SK-N-MC (cell line): ENCODE data around the gene CFAP46.

Source experiments
- DNase-seq: peaks from one replicate; pipeline ENCODE4 v3.0.0-alpha.2; 2011; ENCODE audit warnings: low read depth, low spot score
- H3K27ac ChIP-seq: fragments of 200-600 bp; sonication (generic); 2 replicates; pipeline ENCODE4 v1.5.1; 2016; ENCODE audit warnings: mixed run types
- H3K36me3 ChIP-seq: fragments of 200-600 bp; sonication (generic); 2 replicates; pipeline ENCODE4 v1.6.1; 2017; ENCODE audit warnings: antibody characterized with exemption, low read length, mixed read lengths; ENCODE audit not compliant: insufficient read depth
- H3K4me3 ChIP-seq: fragments of 200-600 bp; sonication (generic); 2 replicates; pipeline ENCODE4 v1.5.1; 2016
- H3K9ac ChIP-seq: fragments of 200-600 bp; sonication (generic); 2 replicates; pipeline ENCODE4 v1.8.0; 2017; ENCODE audit warnings: mixed run types, mixed read lengths; ENCODE audit not compliant: insufficient read length
- H3K9me3 ChIP-seq: fragments of 200-600 bp; sonication (generic); 2 replicates; pipeline ENCODE4 v1.6.1; 2017; ENCODE audit warnings: low read depth, mild to moderate bottlenecking, antibody characterized with exemption, low read length, moderate library complexity, mixed read lengths
- EZH2 ChIP-seq: fragments of 200-600 bp; sonication (generic); IDR thresholded peaks from one replicate; pipeline ENCODE4 v1.6.1; 2017; ENCODE audit warnings: antibody characterized with exemption
- FOXP2 ChIP-seq: optimal IDR thresholded peaks from 2 replicates; pipeline ENCODE3; 2011; ENCODE audit warnings: mild to moderate bottlenecking, moderate library complexity; ENCODE audit not compliant: insufficient read depth; ENCODE audit errors: extremely low read length, control extremely low read depth
- POLR2AphosphoS5 ChIP-seq: IDR thresholded peaks from 2 replicates; pipeline ENCODE4 v1.6.1; 2012; ENCODE audit warnings: mild to moderate bottlenecking, low read depth, low read length, borderline replicate concordance

The CFAP46 gene

GRCh38 chr10:132912225-132912712 is 30.1 kb downstream of the CFAP46 start:
- DNase-seq = no peak
- TF ChIP-seq POLR2AphosphoS5 (no peak), EZH2 (no peak), FOXP2 (no peak)
- Histone ChIP-seq H3K36me3 (no peaks in the 10 kb centered on the region), H3K9ac (no peak overlapping the region), H3K27ac (no peak overlapping the region), H3K4me3 (no peak overlapping the region), H3K9me3 (no peaks in the 10 kb centered on the region)

GRCh38 chr10:132911786-132912097 is 30.6 kb downstream of the CFAP46 start:
- H3K36me3 ChIP-seq = no peaks in the 10 kb centered on the region
- no peak for TF ChIP-seq FOXP2
- no peaks in the 10 kb centered on the region for H3K9me3 ChIP-seq
- no peak overlapping the region for H3K4me3 ChIP-seq
- no peak overlapping the region for H3K27ac ChIP-seq
- no peak for DNase-seq
- no peak overlapping the region for H3K9ac ChIP-seq

- no peak for DNase-seq
- no peak overlapping the region for H3K9ac ChIP-seq
- H3K27ac ChIP-seq = no peak overlapping the region
- no peak for TF ChIP-seq POLR2AphosphoS5
- TF ChIP-seq FOXP2 = no peak
- TF ChIP-seq EZH2 = no peak
- H3K9me3 ChIP-seq = no peaks in the 10 kb centered on the region
- H3K4me3 ChIP-seq = no peak overlapping the region
- H3K36me3 ChIP-seq = no peaks in the 10 kb centered on the region
Measured at GRCh38 chr10:132910901-132911785, 31.2 kb downstream of the CFAP46 start.

DNA sequence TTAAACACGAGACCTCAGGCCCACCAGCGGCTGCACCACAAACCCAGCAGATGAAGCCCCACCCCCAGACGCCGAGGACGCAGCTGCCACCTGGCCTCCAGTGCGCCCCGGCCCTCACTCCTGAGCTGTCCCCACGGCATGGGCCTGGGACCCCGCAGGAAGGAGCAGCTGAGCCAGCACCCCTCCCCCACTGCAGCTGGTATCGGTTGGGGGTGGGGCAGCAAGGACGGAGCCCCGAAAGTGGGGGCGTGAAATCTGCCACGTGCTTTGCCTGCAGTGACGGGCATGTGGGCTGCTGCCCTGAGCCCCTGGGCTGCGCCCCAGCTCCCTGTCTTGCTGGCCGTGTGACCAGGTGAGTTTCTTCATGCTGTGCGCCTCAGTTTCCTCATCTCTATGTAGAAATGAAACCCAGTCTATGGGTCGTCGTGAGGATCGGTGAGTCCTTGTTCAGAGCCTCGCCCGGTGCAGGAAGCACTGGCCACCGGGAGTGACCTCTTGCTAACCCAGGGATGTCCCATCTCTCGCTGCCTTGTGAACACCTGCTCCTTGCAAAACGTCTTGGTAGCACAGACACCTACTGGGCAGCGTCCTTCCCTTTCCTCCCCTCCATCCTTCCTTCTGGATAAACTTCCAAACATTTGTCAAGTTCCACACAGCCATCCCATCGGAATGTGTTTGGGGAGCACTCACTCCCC is 32.0 kb downstream of the CFAP46 start:
- Histone ChIP-seq H3K36me3 (no peaks in the 10 kb centered on the region), H3K27ac (no peak overlapping the region), H3K9me3 (no peaks in the 10 kb centered on the region), H3K4me3 (no peak overlapping the region), H3K9ac (no peak overlapping the region)
- DNase-seq = no peak
- TF ChIP-seq EZH2 = no peak

DNA sequence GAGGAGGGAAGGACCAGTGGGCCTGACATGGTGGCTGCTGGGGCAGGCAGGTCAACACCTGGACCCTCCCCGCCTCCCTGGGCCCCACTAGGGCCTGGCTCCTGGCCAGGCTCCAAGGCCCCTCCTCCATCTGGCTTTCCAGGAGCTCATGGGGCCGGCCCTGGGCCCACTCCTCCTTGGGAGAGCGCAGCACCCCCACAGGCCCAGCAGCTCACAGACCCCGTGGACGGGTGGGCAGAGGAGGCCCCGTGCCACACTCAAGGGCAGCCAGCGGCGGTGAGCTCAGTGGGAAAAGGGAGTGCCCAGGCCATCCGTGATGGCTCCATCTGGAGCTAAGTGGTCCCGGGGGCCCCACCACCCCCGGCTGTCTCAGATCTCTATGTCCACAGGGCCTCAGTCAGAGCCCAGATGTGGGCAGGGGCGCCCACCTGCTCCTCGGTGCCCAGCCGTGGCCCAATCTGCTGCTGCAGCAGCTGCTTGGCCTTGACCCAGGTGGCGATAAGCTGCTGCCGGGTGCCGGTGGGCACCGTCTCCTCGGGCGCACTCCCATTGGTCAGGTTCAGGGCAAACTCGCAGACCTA is 32.8 kb downstream of the CFAP46 start:
- Histone ChIP-seq H3K27ac (no peak overlapping the region), H3K4me3 (no peak overlapping the region), H3K36me3 (no peaks in the 10 kb centered on the region)

DNA sequence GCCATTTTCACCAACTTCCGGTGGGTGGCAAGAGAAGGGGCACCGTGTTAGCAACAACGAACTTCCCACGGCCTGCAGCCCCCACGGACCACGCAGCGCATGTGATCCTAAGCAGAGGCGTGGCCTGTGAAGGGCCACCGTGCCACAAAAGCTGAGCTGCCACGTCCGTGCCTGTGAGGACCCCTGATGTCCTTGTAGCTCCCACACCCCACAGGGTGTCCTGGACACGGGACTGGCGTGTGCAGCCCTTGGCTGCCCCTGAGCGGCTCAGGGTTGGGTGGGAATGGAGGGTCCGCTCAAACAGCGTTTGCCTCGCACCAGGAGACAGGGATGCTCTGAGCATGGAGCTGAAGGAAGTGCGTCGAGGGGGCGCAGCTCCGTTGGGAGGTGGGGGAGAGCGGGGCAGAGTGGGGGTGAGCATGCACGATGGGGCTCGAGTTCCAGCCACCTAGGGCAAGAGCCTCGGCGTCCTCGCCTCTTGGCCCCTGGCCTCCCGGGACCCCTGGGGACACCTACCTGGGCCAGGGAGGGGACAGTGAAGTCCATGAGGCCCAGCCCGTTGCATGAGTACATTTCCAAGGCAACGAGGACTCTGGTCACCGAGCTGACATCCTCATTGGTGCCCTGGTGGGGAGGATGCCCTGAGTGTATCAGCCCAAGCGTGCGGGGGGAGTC is 33.6 kb downstream of the CFAP46 start:
- no peak for DNase-seq
- Histone ChIP-seq H3K9ac (no peak overlapping the region), H3K9me3 (no peaks in the 10 kb centered on the region), H3K27ac (no peak overlapping the region), H3K36me3 (no peaks in the 10 kb centered on the region), H3K4me3 (no peak overlapping the region)
- TF ChIP-seq POLR2AphosphoS5 (no peak), FOXP2 (no peak), EZH2 (no peak)

More for the DNA sequence above, 32.8 kb downstream of the CFAP46 start:
- H3K9me3 ChIP-seq = no peaks in the 10 kb centered on the region
- no peak overlapping the region for H3K9ac ChIP-seq
- TF ChIP-seq EZH2 (no peak), FOXP2 (no peak), POLR2AphosphoS5 (no peak)
- no peak for DNase-seq

DNA sequence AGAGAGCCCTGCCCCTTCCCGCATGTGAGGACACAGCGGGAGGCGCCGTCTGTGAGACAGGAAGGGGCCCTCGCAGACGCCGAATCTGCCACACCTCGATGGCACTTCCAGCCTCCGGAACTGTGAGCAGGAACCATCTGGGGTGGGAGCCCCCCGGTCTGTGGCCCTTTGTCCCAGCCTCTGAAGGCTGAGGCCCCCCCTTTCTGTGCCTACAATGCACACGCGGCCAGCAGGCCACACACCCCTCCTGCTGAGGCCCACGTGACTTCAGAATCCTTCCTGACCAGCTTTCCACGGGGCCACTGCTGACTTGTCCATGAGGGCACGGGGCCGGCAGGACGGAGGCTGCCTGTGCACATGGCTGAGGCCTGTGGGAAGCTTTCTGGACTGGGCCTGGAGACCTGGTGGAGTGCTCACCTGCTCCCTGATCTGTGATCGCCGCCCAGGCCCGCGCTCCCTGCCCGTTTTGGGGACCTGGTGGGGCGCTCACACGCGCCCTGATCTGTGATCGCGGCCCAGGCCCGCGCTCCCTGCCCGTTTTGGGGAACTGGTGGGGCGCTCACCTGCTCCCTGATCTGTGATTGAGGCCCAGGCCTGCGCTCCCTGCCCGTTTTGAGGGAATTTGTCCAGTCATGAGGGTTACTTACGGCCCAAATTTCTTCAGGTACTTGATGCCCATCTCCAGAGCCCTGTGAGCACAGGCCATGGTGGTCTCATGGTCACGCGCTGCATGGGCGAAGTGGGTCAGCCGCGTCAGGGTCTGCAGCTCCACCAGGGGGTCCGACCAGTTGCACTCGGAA is 34.3 kb downstream of the CFAP46 start:
- TF ChIP-seq EZH2 (no peak), POLR2AphosphoS5 (no peak), FOXP2 (no peak)
- DNase-seq = no peak
- Histone ChIP-seq H3K9ac (no peak overlapping the region), H3K9me3 (no peaks in the 10 kb centered on the region), H3K36me3 (no peaks in the 10 kb centered on the region), H3K4me3 (no peak overlapping the region), H3K27ac (no peak overlapping the region)
